Measurements from ENCODE around the gene FGGY.

GRCh38 chr1:59305188-59305587 lies 8.3 kb downstream of the FGGY start:
- no peak for TF ChIP-seq CTCF (IDR thresholded peaks at IDR 0.05)
- TF ChIP-seq POLR2A (IDR thresholded peaks at IDR 0.05; ENCODE audit: low read depth): no peak

Data from esophagus muscularis mucosa (tissue), 3 donors.